Glomerular visceral epithelial cell (primary cell): ENCODE data around the gene CCDC196.

ENCODE experiments used
- DNase-seq: peaks from one replicate; pipeline ENCODE4 v3.0.0-alpha.2; 2016; ENCODE audit errors: extremely low spot score

Gene CCDC196, protein sequence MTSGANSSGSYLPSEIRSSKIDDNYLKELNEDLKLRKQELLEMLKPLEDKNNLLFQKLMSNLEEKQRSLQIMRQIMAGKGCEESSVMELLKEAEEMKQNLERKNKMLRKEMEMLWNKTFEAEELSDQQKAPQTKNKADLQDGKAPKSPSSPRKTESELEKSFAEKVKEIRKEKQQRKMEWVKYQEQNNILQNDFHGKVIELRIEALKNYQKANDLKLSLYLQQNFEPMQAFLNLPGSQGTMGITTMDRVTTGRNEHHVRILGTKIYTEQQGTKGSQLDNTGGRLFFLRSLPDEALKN

DNA sequence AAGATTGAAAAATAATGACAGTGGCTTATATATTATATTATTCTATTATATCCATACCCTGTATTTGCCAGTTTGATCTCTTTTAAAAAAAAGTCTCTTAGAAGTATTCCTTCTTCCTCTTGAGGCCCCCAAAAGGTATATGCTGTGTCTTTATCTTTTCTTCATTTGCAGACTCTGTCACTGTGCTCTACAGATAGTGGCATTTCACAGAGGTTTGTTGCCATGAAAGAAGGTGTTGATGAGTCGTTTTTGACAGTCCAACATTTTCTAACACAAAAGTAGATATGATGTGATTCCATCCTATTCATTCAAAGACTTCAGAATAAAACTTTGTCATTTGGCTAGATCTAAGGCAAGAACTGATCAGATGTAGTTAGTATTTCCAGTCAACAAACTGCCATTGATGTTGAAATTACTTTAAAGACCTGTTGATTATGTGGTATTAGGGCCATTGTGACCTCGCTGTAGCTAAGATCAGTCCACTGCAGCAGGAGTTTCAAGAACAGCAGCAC, at the start of gene CCDC196:
TSS of gene CCDC196 (plus strand) at position 462 of the 512 bp plus-strand sequence. CDS start 132 bp downstream, outside the sequence.
- no peak for DNase-seq

DNA sequence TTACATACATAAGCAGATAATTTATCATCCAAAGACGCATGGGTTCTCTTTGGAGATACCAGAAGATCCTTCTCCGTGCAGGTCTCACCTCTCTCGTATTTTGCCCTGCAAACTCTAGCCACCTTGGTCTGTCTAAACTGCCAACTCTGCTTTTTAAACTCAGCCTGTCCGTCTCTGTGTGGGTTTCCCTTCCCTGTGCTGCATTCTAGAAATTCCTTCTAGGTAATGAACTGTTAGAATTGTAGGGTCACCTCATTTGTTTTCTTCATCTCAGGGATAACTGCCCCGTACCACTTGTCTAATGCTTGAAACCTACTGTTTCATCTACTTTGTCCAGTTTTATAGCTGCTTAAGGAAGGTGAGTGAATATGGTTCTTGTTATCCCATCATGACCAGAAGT, 45.4 kb upstream of the CCDC196 start:
- DNase-seq = peak; percentile 23

DNA sequence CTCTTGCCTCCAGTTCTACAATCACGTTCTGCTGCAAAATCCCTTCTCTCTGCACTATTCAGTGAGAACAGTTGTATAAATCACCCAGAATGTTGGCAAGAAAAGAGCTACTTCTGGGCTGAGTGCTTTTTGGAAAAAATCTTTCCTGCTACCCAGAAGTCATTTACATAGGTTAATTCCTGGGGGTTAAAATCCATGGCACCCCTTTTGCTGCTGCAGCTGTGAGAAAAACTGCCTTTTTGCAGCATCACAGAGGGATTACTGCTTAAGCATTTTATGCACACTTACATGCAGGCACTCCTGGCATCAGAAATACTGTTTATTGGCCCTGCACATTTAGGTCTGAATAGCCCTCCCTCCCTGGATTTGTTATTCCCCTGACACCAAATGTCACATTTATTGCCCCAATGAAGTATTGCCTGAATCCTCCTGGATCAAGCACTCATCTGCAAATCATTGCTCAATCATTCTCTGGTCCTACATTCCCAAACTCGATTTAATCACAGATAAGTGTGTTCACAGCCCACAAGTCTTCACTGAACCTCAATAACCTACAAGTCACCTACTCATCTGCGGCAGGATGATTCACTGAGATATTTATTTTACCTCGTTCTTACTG, 43.1 kb upstream of the CCDC196 start:
- peak; percentile 25 for DNase-seq

DNA sequence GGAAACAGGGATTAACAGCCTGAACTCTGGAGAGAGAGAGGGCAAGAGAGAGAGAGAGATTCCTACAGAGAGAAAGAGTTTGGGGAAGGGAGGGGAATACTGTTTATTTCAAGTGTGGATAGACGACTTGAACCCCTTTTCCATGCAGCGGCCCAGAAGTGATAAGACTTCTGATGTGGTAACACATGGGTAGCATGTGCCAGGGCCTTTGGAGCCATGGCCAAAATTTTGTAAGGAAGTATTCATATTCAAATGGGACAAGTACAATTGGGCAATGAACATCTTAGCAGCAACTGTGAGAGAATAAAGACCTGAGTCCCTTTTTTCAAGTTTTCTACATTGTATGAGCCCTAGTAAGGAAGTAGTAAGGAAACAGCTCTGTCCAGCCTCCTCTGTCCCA, 42.4 kb upstream of the CCDC196 start:
- no peak for DNase-seq

DNA sequence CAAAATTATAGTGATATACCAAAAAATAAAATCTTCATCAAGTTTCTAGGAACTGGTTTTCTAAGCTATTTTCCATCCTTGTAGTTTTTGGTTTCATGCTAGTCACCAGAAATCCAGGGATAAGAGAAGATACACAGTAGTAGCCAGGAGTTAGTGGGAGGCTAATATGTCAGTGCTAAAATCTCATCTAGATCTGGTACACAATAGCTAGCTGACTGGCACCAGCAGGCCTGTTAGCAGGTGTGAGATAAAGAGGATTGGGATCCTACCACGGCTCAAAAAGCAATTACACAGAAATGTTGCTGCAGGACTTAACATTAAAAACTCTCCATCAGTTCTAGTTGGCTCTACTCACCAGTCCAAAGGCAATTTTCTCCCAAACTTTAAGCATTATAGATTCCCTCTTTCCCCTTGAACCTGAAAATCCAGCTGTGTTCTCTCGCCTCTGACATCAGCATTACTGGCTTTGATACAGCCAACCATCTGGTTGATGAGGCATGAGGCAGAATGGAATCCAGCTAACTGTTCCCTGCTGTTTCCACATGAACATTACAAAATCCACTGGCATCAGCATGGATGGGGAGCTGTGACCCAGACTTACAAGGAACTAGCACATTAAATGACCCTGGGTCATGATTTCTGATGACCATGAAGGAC, 41.8 kb upstream of the CCDC196 start:
- DNase-seq = no peak

DNA sequence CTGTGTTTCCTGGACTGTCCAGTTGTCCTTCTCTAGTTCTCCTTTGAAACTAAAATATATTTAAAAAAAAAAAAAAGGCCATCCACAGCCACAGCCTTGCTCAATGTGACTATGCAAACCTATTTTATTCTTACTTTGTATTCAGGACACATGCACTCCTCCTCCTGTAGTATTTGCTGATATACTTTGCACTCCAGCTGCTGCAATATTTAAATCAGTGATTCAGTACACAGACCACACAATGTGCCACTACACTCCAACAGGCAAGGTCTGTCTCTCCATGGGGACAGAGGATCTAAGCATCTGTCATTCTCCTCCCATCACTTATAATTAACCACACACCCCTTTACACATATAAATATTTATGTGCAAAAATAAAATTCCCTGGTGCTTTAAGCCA, 40.2 kb upstream of the CCDC196 start:
- DNase-seq = no peak

DNA sequence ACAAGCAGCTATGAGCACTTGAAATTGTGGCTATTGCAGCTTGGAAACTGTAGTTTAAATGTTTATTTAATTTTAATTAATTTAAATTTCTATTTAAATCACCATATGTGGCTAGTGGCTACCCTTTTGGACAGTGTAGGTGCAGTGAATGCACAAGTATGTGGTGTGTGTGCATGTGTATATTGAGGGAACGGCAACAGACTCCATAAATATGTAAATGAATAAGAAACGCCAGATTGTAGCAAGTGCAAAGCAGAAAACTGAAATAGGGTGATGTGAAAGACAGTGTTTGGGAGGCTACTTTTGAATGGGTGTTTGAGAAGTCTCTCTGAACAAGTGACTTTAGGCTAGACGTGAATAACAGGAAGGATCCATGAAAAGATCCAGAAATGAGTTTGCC, 32.7 kb upstream of the CCDC196 start:
- DNase-seq = no peak

DNA sequence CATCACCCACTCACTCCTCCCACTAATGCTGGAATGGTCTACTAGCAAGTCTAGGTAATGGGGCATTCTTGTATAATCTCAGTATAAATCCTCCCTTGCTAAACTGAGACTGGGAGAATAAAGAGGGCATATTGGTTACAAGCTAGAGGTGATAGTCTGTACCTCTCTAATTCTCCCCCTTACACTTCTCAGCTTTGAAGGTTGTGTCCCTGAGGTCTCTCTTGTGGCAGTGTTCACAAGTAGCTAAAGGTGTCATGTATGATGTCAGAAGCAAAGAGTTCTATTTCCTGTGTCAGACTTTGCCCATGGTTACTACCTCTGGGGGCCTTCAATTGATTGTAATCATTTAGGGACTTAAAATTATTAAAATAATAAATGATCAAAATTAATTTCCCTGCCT, 26.6 kb upstream of the CCDC196 start:
- no peak for DNase-seq

DNA sequence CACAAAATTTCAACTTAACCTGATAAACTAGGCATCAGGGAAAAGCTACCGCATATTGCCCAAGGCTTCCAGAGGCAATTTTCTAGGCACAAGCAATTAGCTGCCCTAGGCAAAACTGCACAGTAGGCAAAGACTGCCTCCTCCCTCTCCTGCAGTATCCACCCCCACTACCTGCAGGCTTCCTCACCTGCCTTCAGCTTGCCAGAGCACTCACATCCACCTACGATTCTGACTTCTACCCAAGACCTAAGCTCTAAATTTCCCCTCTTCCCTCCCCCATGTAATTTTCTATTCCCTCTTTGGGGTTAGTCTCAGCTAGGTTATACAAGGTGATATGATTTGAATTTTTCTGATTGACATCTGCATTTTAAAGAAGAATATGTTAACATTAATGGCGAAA, 21.9 kb upstream of the CCDC196 start:
- DNase-seq = no peak

DNA sequence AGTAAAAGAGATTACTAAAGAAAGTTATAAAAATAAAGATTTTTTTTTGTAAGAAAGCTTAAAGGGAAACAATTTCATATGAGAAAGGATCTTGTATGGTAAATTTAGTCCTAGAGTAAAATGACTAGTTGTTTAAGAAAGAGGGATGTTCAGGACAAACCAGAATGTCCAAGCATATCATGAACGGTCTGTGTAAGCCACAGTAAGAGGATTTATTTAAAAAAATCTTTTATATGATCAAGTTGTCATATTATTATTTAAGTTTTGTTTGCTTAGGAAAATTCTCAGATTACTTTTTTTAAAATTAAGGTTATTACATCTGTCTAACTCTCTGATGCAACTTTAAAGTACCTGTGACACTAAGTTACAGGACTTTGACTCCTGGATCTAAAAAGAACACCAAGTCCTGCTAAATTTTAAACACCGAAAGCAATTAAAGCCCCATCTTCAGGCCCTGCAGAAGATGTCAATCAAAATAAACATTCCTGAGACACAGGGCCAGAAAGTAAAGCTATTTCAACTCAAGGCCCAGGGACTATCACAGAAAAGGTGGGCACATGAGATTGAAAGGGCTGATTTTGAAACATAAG, 17.3 kb upstream of the CCDC196 start:
- DNase-seq = no peak

DNA sequence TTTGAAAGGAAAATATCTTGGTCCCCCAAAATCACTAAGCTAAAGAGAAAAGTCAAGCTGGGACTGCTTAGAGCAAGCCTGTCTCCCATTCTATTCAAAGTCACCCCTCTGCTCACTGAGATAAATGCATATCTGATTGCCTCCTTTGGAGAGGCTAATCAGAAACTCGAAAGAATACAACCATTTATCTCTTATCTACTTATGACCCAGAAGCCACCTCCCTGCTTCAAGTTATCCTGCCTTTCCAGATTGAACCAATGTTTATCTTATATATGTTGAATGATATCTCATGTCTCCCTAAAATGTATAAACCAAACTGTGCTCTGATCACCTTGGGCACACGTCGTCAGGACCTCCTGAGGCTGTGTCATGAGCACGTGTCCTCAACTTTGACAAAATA, 14.6 kb upstream of the CCDC196 start:
- no peak for DNase-seq

DNA sequence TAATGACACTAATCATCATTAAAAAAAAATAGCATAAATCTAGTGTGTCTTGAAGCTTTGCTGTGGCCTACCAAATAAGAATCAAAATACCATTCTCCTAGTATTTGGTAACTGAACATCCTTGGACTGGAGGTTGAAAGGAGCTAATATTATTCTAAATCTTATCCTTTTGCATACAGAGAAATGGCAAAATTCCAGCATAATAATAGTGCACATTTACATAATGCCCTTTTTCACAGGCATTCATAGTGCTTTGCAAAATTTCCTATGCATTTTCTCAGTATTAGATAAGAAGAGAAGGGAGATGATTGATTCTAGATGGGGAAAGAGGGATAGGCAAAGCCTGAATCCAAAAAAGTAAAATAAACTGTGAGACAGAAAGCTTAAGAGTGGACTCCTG, 13.9 kb upstream of the CCDC196 start:
- DNase-seq = no peak

DNA sequence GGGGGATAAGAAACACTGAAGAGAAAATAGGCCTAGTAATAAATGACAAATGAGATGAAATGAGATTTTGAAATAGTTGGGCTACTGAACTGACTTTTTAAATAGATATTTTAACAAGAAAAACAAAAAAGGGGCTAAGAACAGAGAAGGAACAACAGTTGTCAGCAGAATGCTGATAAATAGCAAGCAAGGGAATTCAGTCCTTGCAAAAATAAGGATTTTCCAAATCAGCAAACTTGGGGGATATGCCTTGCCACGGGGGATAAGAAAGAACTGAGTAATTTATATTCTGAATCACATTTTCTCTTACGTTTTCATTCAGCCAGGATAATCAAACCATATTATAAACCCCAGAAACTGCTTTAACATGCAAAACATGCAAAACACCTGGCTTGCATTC, 12.9 kb upstream of the CCDC196 start:
- no peak for DNase-seq

DNA sequence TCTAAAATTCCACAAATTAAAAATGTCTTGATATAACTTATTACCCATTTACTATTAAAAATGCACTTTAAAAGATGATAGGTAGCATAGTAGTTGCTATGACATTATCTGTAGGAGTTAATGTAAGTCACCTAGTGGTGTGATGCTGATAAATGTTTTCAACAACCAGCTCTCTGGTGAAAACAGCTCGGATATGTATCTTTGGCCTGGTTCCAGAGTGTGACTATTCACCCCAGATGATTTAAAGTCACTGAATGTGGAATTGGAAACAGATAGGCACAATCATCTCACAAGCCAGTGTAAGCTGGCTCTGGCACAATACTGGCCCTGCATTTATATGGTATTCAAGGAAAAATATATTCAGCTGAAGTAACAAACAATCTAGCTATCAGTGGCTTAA, 9.2 kb upstream of the CCDC196 start:
- DNase-seq = peak; percentile 33

DNA sequence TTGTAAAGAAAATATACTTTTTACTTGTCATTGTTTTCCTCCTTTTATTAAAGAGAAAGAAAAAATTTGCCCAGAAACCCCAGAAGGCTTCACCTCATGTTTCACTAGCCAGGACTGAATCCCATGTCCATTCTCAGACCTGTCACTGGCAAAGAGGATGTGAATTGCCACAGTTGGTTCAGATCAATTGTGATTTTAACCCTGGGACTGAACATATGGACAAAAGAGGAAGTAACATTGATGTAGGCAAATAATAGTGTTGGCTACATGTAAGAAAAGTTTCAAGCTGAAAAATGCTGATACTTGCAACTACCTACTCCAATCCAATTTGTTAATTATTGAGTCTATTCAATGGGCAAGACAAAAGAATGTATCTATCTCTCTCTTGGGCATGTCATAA, 8.6 kb upstream of the CCDC196 start:
- no peak for DNase-seq

DNA sequence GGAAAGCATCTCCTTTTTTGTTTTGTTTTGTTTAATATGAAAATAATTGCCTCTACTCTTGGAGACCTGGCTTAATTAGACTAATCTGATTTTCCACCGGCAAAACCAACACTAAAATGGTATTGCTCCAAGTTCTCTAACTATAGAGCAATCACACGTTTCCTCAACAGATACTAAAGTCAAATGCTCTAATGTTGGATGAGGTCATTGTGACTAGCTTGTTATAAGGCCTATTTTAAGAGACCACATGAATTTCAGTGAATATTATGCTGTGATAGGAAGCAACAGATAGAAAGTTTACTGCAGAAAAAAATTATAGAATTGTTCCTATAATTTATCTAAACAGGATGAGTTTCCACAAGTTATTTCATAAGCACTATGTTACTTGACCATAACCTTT, 3.3 kb upstream of the CCDC196 start:
- no peak for DNase-seq

DNA sequence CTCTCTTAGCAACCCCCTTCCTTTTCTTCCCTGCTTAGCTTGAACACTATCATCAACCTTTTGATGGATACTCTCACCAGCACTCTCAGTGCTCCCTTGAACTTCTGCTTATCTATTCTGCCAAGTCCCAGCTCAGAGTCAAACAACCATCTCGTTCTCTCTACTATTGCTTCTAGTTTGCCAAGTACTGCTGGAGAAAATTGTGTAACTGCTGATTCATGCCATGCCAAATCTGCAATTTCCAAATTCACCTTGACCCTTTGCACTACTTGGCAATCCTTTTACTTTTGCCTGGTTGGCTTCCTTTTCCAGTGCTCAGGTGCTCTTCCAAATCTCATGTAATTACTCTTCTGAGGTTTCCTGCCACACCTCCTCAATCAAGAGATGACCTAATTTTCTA, 2.8 kb upstream of the CCDC196 start:
- no peak for DNase-seq

DNA sequence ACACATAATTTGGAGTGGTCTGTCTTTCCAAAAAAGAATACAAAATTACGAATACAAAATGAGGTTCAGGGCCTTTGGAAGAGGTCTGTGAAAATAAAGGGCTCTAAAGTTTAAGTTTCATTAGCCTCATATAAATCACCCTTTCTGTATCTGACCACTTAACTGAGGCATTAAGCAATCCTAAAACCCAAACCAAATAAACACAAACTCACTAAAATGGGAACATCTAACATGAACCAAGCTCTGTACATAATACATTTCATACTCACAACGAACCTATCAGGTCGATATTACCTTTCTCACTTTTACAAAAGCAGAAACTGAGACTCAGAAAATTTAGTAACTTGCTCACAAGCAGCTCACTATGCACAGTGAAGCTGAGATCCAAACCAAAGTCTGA, 1.1 kb upstream of the CCDC196 start:
- DNase-seq = no peak

DNA sequence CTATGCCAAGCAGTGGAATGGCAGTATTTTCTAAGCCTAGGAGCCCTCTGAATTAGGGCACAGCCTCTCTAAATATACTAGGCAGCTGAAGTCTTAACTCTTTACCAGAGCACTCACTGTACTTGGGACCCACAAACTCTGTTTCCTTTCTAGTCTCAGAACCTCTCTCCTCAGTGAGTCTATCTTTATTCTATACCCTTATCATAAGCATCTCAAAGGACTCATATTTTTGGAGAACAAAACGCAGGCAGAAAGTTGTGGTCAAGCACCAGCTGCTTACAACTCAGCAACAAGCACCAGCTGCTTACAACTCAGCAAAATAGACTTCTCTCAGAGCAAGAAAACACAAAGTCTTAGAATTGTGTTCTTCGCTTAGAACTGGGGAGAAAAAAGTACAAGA, 993 bp downstream of the CCDC196 start:
- no peak for DNase-seq

DNA sequence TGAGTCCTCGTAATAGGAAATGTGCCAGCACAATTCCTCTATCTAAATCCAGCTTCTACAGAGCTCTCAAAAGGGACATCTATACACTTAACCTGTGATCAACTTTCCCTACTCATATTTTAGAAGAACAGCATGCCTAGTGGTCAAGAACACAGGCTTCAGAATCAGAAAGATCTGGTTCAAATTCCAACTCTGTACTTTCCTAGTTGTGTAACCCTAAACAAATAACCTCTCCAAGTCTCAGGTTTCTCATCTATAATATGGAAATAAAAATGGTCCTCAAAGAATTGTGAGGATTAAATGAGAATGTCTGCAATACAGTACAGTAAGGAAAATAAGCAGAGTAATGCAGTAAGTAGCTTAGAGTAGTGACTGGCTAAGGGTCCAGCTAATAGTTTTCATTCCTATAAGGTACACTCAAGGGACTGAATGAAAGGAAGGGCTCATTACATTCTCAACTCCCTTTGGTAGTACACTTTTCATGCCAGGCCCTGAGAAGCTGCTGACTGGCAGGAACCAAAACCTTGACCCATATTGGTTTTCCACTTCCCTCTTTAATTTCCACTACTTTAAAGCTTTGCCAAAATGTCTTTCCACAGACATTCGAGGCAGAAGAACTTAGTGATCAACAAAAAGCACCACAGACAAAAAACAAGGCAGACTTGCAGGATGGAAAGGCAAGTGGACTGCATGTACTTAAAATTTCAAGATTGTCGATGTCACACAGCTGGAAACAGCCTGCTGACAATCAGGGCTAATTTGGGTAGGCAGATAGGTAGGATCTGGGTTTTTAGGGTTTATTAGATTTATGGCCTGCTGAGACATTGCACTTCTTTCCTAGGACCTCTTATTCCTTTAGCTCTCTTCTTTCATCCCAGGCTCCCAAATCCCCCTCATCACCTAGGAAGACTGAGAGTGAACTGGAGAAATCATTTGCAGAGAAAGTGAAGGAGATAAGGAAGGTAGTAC, 4.3 kb downstream of the CCDC196 start:
- no peak for DNase-seq

DNA sequence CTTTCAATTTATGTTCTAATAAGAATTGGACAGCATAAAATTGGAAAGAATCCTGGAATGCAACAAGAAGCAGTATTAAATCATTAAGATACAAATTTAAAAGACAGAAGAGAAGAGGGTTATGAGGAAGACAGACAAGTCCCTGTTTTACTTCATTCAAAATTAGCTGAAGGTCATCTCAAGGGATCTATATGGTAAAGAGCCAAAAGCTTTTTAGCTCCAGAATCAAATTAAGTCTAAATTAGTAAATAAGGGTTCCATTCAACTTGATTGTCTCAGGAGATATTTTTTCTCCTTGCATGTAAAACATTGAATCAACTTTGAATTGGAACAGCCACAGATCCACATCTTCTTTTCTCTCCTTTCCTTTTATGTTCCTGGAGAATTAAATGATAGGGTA, 7.6 kb downstream of the CCDC196 start:
- DNase-seq = no peak
